ENCODE measurements around the gene PRR23B.

DNA sequence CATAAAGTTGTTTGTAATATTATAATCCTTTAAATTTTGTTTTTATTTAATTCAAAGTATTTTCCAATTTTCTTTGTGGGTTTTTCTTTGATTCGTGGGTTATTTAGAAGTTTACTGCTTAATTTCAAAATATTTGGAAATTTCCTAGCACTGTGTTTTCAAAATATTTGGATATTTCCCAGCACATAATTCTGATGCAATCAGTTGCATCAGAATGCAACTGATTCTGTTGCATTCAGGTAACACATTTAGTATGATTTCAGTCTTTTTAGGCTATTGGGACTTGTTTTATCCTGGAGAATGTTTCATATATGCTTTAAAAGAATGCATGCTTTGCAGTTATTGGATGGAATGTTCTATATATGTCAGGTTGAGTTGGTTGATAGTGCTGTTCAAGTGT, 42.2 kb upstream of the PRR23B start:
- no peak for TF ChIP-seq POLR2AphosphoS5 (IDR thresholded peaks at IDR 0.05; ENCODE audit: low read depth, low read length)
- TF ChIP-seq SIN3A (IDR thresholded peaks at IDR 0.05; ENCODE audit: borderline replicate concordance, insufficient read depth, low read length), result no peak
- TF ChIP-seq FOXP2 (optimal IDR thresholded peaks at IDR 0.05; ENCODE audit: borderline replicate concordance, extremely low read depth, extremely low read length, insufficient read depth), result no peak
- TF ChIP-seq TAF1 (IDR thresholded peaks at IDR 0.05; ENCODE audit: borderline replicate concordance, insufficient read depth, low read length), result no peak

Measured in PFSK-1 (cell line).